Activated naive CD4-positive, alpha-beta T cell treated with anti-CD3 and anti-CD28 coated beads for 36 hours (primary cell): Measurements from ENCODE around the gene CPLX3. TPM values are rescaled to one million over a fixed set of nuclear protein-coding genes. Genes with fewer than 3 reads are reported as not detected.

Experiments
- CTCF ChIA-PET: fragments of 350-600 bp; sonication (Branson Sonifier 250); formaldehyde crosslinking; loops from one replicate; lab custom pipeline; 2021; ENCODE audit warnings: antibody characterized with exemption; lab: Charles Lee
- DNase-seq: peaks from one replicate; pipeline ENCODE4 v3.0.0-alpha.2; 2020
- H3K27ac Mint-ChIP-seq: one replicate; pipeline ENCODE4 v1.8.0; 2021; ENCODE audit warnings: mild to moderate bottlenecking, mixed read lengths
- H3K27me3 Mint-ChIP-seq: one replicate; pipeline ENCODE4 v1.8.0; 2021; ENCODE audit warnings: low read depth, mixed read lengths
- H3K36me3 Mint-ChIP-seq: one replicate; pipeline ENCODE4 v1.8.0; 2021; ENCODE audit warnings: low read depth, mixed read lengths
- H3K4me1 Mint-ChIP-seq: one replicate; pipeline ENCODE4 v1.8.0; 2021; ENCODE audit warnings: low read depth, mixed read lengths
- H3K4me3 Mint-ChIP-seq: one replicate; pipeline ENCODE4 v1.8.0; 2021; ENCODE audit warnings: mild to moderate bottlenecking, moderate library complexity, mixed read lengths
- H3K9me3 Mint-ChIP-seq: one replicate; pipeline ENCODE4 v1.8.0; 2021; ENCODE audit warnings: mixed read lengths
- intact Hi-C: fragments of 100-400 bp; cut with micrococcal nuclease; formaldehyde crosslinking; loops from one replicate; pipeline ENCODE4 v1.15.1; 2023
- microRNA-seq: library from miRNA; unstranded; fragments of <30 nt; microRNA quantifications from one replicate; pipeline ENCODE4 v1.2.0, GENCODE V29; 2022; ENCODE audit warnings: borderline microRNAs expressed, borderline replicate concordance
- total RNA-seq, 2 experiments: library from RNA; stranded (reverse); gene quantifications; one replicate each; pipeline ENCODE4 v1.2.3, GENCODE V29; 2021

Gene CPLX3
- total RNA-seq, 2 experiments from 2014 or later = not detected

DNA sequence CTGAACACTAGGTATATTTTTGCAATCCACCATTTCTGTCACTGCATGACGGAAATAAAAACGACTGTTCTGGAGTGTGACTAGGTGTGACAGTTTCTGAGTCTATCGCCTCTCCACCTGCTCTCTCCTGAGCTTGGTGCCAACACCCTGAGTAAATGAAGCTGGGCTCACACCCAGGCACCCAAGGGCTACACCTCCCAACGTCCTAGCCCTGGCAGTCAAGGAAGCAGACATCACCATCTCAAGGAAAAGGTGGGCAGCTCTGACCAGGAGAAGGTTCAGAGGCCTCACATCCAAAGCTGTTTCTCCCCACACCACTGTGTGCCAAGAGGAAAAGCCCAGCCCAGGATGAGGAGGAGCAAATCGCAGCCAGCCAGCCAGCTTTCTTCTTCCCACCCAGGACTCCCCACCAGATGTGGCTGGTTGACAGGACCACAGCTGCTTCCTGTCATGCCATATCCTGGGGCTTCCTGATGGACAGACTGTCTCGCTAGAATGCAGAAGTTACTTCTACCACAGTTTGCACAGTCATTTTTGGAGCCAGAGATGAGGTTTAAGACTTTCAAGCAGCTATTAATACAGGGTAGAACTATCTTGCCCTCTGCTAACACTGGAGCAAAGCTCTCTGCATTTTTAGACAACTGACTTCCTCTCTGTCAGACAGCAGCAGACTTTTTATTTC, 43.4 kb downstream of the CPLX3 start:
- Mint-ChIP-seq H3K4me3 (peak overlapping the region; percentile 60), H3K4me1 (peaks cover 72% of the 10 kb centered on the region), H3K27ac (peak overlapping the region; percentile 90), H3K36me3 (peaks cover 21% of the 10 kb centered on the region), H3K27me3 (no peaks in the 10 kb centered on the region), H3K9me3 (no peaks in the 10 kb centered on the region)
- CTCF ChIA-PET = interaction anchor here (0.7 to 3.2 kb wide), 15 partner anchors 11 to 235 kb away, joined by 3 to 22 read pairs (median 4); partner anchors contain the start of gene CSK
- peak; percentile 80 for DNase-seq
- intact Hi-C loops = loop anchor here (1.0 to 10.0 kb wide), 4 partner anchors 68 to 582 kb away; partner anchors contain the start of genes C15orf39, COX5A and SIN3A

DNA sequence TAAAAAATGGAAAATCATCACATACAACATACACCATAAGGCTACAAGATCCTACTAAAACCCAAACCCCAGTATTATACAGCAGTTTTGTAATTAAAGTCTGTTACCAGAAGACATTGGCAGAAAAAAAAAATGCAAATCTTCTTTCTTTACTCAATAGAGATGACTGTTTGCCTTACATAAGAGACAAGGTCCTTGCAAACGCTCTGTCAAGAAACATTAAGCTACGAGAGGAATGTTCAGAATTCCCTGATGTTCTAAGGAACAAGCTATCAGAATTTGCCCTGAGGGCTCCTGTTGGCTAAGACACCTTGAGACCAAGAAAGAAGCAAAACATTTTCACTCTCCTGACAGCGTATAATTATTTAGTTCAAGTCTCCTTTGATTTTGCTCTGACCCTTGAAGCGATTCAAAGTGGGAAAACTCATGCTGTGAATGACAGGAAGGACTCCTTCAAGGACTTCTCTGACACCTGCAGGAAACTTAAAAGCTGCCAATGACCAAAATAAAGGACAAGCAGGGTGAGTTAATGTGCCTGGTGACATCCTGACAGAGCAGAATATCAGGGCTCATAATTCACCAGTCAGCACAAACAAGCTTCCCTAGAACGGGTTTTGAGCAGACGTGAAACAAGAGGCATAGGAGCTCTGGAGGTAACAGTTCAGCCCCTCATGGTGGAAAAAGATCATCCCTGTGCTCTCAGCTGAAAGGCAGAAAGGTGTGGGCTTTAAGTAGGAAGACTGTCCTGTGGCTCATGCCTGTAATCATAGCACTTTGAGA, 44.2 kb downstream of the CPLX3 start:
- H3K36me3 Mint-ChIP-seq = peaks cover 19% of the 10 kb centered on the region
- no peak for DNase-seq

DNA sequence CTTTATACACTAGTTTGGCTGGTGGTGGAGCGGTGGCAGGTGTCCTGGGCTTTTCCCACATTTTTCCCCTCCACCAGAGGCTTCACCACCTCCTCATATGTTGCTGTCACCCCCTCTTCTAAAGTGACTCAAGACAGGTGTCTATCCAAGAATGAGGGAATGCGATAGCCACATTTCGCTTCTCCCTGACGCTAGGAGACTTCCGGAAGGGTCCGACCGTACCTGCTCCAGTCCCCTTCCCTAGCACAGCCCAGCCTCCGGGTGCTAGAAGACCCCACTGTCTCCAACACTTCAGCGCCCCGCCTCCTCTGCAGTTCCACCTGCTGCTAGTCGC, 46.2 kb downstream of the CPLX3 start:
- H3K27me3 Mint-ChIP-seq = no peaks in the 10 kb centered on the region
- H3K36me3 Mint-ChIP-seq = peaks cover 13% of the 10 kb centered on the region
- DNase-seq = no peak
- peak overlapping the region; percentile 92 for H3K27ac Mint-ChIP-seq
- no peaks in the 10 kb centered on the region for H3K9me3 Mint-ChIP-seq
- intact Hi-C loops = loop anchor here (1.0 to 10.0 kb wide), 6 partner anchors 17 to 580 kb away; partner anchors contain the start of genes ARID3B, C15orf39, FAM219B and SIN3A
- CTCF ChIA-PET = interaction anchor here (5.3 kb wide), 1 partner anchor 28 kb away, joined by 23 read pairs; no protein-coding TSS in a partner anchor
- H3K4me1 Mint-ChIP-seq = peaks cover 48% of the 10 kb centered on the region
- peak overlapping the region; percentile 98 for H3K4me3 Mint-ChIP-seq

More for the DNA sequence above, 44.2 kb downstream of the CPLX3 start:
- intact Hi-C loops = loop anchor here (1.0 to 10.0 kb wide), 4 partner anchors 68 to 582 kb away; partner anchors contain the start of genes C15orf39, COX5A and SIN3A
- Mint-ChIP-seq H3K27me3 (no peaks in the 10 kb centered on the region), H3K4me1 (peaks cover 68% of the 10 kb centered on the region), H3K4me3 (peak overlapping the region; percentile 60), H3K9me3 (no peaks in the 10 kb centered on the region), H3K27ac (peak overlapping the region; percentile 90)
- CTCF ChIA-PET = interaction anchor here (0.7 to 3.2 kb wide), 13 partner anchors 10 to 235 kb away, joined by 3 to 22 read pairs (median 4); no protein-coding TSS in a partner anchor

DNA sequence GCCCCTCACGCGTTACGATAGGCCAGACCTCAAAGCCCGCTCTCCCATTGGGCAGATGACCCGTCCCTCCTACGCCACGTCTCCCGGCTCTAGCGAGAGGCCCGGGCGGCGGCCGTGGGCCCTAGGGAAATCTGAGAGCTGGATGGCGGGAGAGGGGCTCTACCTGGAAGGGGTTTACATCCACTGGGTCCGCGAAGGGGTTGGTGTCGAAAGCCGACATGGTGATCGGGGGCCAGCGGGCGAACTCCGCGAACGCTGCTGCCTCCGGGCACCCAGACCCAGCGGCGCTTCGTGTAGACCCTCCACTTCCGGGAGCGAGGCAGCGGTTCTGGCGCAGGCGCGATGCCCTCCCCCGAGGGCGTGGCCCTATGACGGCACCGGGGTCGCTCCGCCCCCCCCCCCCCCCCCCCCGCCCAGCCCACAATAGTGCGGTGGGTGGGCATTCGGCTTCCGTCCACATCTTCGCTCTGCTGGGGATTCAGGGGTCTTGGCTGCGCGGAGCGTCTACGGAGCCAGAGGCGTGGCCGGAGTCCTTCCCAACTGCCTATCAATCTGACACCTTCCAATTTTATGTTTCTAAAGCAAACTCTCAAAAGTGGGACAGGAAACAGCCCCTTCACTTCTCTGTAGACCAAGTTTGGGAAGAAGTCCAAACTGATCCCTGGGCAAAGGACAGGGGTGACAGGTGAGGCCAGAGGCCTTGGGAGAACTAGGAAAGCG, 46.8 kb downstream of the CPLX3 start, which contains the start of gene SCAMP2:
TSS of gene SCAMP2 (minus strand) at position 330 of the 720 bp plus-strand sequence. CDS start at position 220, 110 bp downstream.
- Mint-ChIP-seq H3K27ac (peak within 1 kb of the TSS; percentile 92), H3K27me3 (no peaks in the 10 kb centered on the region)
- DNase-seq = peak; percentile 92

DNA sequence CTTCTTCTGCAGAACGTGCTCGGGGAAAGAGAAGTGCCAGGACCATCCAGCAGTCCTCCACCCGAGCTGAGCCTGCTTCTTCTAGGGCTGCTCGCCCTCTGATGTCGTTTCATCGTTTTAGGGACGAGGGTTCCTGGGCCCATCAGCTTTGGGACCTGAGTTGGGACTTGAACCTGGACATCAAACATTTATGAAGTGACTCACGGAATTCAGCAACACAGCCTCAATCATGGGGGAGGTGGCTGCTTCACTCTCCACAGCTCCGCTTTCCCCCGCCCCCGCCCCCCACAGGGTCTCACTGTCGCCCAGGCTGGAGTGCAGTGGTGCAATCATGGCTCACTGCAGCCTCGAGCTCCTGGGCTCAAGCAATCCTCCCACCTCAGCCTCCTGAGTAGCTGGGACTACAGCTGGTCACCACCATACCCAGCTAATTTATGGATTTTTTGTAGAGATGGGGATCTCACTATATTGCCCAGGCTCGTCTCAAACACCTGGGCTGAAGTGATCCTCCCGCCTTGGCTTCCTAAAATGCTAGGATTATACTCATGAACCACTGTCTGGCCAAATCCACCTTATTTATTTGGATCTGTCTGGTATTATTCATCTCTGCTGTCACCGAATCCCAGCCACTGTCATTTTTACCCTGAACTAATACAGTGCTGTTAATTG, 47.5 kb downstream of the CPLX3 start:
- Mint-ChIP-seq H3K4me1 (peaks cover 36% of the 10 kb centered on the region), H3K27ac (peak overlapping the region; percentile 71), H3K36me3 (peaks cover 7% of the 10 kb centered on the region), H3K27me3 (no peaks in the 10 kb centered on the region), H3K4me3 (peak overlapping the region; percentile 98), H3K9me3 (no peaks in the 10 kb centered on the region)
- CTCF ChIA-PET = interaction anchor here (0.7 to 5.3 kb wide), 4 partner anchors 9 to 104 kb away, joined by 4 to 23 read pairs (median 5); no protein-coding TSS in a partner anchor
- DNase-seq = peak; percentile 29
- intact Hi-C loops = loop anchor here (1.0 to 10.0 kb wide), 6 partner anchors 15 to 578 kb away; partner anchors contain the start of genes ARID3B, C15orf39, FAM219B and SIN3A

More for the DNA sequence above, 46.8 kb downstream of the CPLX3 start, which contains the start of gene SCAMP2:
- H3K36me3 Mint-ChIP-seq = peaks cover 8% of the 10 kb centered on the region
- peaks cover 42% of the 10 kb centered on the region for H3K4me1 Mint-ChIP-seq
- H3K4me3 Mint-ChIP-seq = peak within 1 kb of the TSS; percentile 98
- intact Hi-C loops = loop anchor here (1.0 to 10.0 kb wide), 6 partner anchors 16 to 579 kb away; partner anchors contain the start of genes ARID3B, C15orf39, FAM219B and SIN3A
- no peaks in the 10 kb centered on the region for H3K9me3 Mint-ChIP-seq
- CTCF ChIA-PET = interaction anchor here (0.9 to 5.3 kb wide), 3 partner anchors 27 to 104 kb away, joined by 4 to 23 read pairs (median 6); no protein-coding TSS in a partner anchor

DNA sequence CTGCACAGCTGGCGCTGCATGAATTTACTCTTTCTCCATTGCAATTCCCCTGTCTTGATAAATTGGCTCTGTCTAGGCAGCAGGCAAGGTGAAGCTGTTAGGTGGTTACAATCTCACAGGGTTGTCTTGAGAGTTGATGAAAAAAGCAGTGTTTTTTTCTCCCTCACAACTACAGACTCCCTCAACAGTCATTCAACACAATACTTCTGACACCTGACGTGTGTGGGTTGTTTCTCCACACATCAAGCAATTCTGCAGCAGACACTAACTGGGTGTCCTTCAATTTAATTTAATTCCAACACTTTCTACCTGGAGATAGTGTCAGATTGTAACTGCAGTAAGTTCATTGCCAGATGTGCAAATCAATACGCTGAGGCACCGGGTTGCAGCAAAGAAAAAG, 51.8 kb downstream of the CPLX3 start:
- no peak for DNase-seq
- no peaks in the 10 kb centered on the region for H3K4me1 Mint-ChIP-seq
- no peak overlapping the region for H3K4me3 Mint-ChIP-seq
- H3K9me3 Mint-ChIP-seq = peaks cover 3% of the 10 kb centered on the region
- intact Hi-C loops = loop anchor here (10.0 kb wide), 1 partner anchor 327 kb away; the partner anchor contains the start of gene C15orf39
- H3K36me3 Mint-ChIP-seq = no peaks in the 10 kb centered on the region
- H3K27me3 Mint-ChIP-seq = no peaks in the 10 kb centered on the region
- H3K27ac Mint-ChIP-seq = no peak overlapping the region
- CTCF ChIA-PET = no interaction called here

Small RNAs within 50 kb of the gene (microRNA-seq; reads per million reads assigned to microRNA genes)
- gene MIR4513 (not detected), gene MIR6882 (2.2 reads per million)

Other genes with a start within 250 kb of the CPLX3 start
- gene CLK3, start 210.8 kb upstream of the CPLX3 start, total RNA-seq = 100 to 1,000 TPM; 124 TPM
- gene EDC3, start 130.6 kb upstream of the CPLX3 start, total RNA-seq = 10 to 100 TPM; 33.8 to 37.8 TPM
- under 1 TPM; 0.12 to 0.37 TPM for gene CYP1A1, start 101.1 kb upstream of the CPLX3 start, total RNA-seq
- gene CYP1A2, start 77.8 kb upstream of the CPLX3 start, total RNA-seq = not detected
- gene CSK, start 44.5 kb upstream of the CPLX3 start, total RNA-seq = 100 to 1,000 TPM; 272 to 282 TPM
- not detected for gene LMAN1L, start 13.8 kb upstream of the CPLX3 start, total RNA-seq
- gene ULK3, start 16.5 kb downstream of the CPLX3 start, total RNA-seq = 10 to 100 TPM; 58.9 to 69.2 TPM
- gene SCAMP2, start 46.7 kb downstream of the CPLX3 start, total RNA-seq = 10 to 100 TPM; 60.6 TPM
- 10 to 100 TPM; 55.2 to 56.1 TPM for gene MPI, start 63.4 kb downstream of the CPLX3 start, total RNA-seq
- 10 to 100 TPM; 60.3 to 63.0 TPM for gene FAM219B, start 80.2 kb downstream of the CPLX3 start, total RNA-seq
- gene COX5A, start 111.4 kb downstream of the CPLX3 start, total RNA-seq = 100 to 1,000 TPM; 346 to 348 TPM
- gene RPP25, start 130.1 kb downstream of the CPLX3 start, total RNA-seq = 1 to 10 TPM; 3.5 to 3.7 TPM
- gene SCAMP5, start 168.9 kb downstream of the CPLX3 start, total RNA-seq = under 1 TPM; 0.15 to 0.38 TPM
- 10 to 100 TPM; 17.5 to 18.0 TPM for gene PPCDC, start 197.0 kb downstream of the CPLX3 start, total RNA-seq